ENCODE data around the gene COL5A2. TPM values are rescaled to one million over a fixed set of nuclear protein-coding genes. Genes with fewer than 3 reads are reported as not detected.

The COL5A2 gene
- total and polyA plus RNA-seq, 9 of the 15 experiments (the other 6 are each of a cell fraction or from before 2014, with no cell fraction given), result 0.01 to 0.54 (median 0.19) TPM

DNA sequence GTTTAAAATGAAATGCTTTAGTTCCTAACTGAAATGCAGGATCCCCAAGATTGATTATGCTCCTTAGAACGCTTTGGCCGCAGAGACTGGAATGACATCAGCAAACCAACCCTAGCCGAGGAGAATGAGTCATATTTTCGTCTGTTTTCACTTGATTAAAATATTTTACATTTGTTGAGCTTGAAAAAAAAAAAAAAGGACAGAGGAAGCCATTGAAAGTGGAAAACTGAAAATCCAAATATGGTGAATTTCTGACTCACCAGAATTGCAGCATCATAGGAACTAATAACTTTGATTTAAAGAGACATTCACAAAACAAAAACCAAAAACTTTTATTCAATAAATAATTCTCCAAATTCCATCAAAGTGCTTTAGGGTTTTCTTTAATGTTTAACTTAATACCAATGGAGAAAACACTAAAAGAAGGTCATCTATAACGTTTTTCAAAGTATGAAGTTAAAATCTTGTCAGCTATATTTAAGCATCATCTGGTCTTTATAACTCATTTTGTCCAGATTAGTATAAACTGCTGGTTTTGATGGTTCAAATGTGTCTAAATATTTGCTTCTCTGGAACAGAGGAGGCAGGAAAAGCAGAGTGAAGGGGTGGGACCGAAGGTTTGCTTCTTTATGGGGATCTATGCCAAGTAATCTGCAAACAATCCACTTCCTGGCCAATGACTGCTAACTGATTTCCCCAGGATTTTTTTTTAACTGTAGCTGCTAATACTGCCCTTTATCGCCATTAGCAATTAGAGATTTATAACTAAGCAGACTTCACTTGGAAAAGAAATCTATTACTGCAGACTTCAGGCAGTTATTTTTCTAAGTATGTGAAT lies 30.9 kb upstream of the COL5A2 start (continued):
- TF ChIP-seq ZNF318 (IDR thresholded peaks at IDR 0.05; ENCODE audit: borderline replicate concordance in 1 of 2, low read depth in 1 of 2) (peak in 1 of 2 experiments; percentile 51; a peak in 1 of 4 replicates), ZBTB2 (IDR thresholded peaks at IDR 0.05) (no peak), ZNF175 (CRISPR knock-in tag; IDR thresholded peaks at IDR 0.05; ENCODE audit: low read depth) (peak; percentile 54; the same call in 1 of the 2 replicates), CREM (IDR thresholded peaks at IDR 0.05; ENCODE audit: low read depth) (peak; percentile 64), TCF3 (CRISPR knock-in tag; IDR thresholded peaks at IDR 0.05) (peak; percentile 63), ARID1B (IDR thresholded peaks at IDR 0.05) (peak; percentile 89), SMAD2 (IDR thresholded peaks at IDR 0.05; ENCODE audit: low read depth, low read length) (no peak), CREB1 (IDR thresholded peaks at IDR 0.05) (peak; percentile 23; the same call in 1 of the 2 replicates), CREB1 (CRISPR knock-in tag; IDR thresholded peaks at IDR 0.05) (no peak), MTA2 (IDR thresholded peaks at IDR 0.05; ENCODE audit: low read depth) (0 out of 2 replicates have a peak, but pooled peaks have one; percentile 49), MEIS2 (IDR thresholded peaks at IDR 0.05; ENCODE audit: partially characterized antibody) (peak; percentile 58), HMGXB4 (CRISPR knock-in tag; IDR thresholded peaks at IDR 0.05) (no peak), KAT2B (IDR thresholded peaks at IDR 0.05; ENCODE audit: low read depth, low read length) (no peak), FOXK1 (CRISPR knock-in tag; IDR thresholded peaks at IDR 0.05; ENCODE audit: borderline replicate concordance) (no peak)
